Ammon's horn (tissue), 1 donor: Measurements from ENCODE around the gene CTDSPL.
A peak's percentile ranks its signal among the peaks of the same experiment; 100 is the strongest.

ENCODE experiments used
- DNase-seq: peaks from one replicate; pipeline ENCODE4 v3.0.0-alpha.2; 2016; ENCODE audit warnings: low spot score

CTDSPL gene

GRCh38 chr3:37891227-37891626 lies 29.5 kb downstream of the CTDSPL start:
- DNase-seq = no peak

- peak; percentile 47 for DNase-seq
These were observed 31.4 kb downstream of the CTDSPL start for GRCh38 chr3:37892927-37893600.

GRCh38 chr3:37896827-37897226 lies 35.1 kb downstream of the CTDSPL start:
- no peak for DNase-seq

- DNase-seq = no peak
These were observed 36.1 kb downstream of the CTDSPL start for GRCh38 chr3:37897763-37898162.

DNA sequence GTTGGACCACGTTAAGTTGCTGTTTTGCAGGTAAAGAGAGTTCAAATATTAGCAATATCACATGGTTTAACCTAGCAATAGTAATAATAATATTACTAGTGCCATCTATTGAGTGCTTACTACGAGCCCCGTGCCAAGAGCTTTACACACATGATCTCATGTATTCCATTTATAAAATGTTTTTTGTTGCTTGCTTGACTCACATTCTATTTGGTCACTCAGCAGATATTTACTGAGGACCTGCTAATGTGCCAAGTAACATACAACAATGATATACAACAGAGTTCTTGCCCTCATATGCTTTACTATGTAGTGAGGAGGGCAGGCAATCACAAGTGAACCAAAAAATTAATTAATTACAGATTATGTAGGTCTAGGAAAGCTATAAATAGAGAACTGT lies 36.7 kb downstream of the CTDSPL start:
- DNase-seq = no peak

GRCh38 chr3:37899101-37899707 lies 37.5 kb downstream of the CTDSPL start:
- no peak for DNase-seq

- no peak for DNase-seq
These were observed 38.1 kb downstream of the CTDSPL start for GRCh38 chr3:37899711-37900306.

- no peak for DNase-seq
These were observed 40.0 kb downstream of the CTDSPL start for GRCh38 chr3:37901721-37902120.

DNA sequence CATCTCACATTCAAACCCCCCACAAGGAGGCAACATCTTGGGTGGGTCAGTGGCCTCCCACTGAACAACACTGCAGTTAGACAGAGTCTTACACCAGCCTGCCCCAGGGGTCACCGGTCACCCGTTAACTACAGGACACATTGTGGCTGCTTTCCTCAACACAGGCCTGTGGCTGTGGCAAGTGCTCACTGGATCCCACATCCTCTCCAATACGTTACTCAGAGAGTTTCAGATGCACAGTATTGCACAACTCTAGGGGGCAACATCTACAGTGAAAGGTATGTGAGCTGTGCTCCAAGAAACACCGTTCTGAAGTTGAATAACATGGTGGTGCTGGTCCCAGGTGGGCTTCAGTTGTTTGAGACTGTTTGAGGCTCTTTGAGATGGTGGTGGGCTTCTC lies 41.0 kb downstream of the CTDSPL start:
- DNase-seq = no peak

DNA sequence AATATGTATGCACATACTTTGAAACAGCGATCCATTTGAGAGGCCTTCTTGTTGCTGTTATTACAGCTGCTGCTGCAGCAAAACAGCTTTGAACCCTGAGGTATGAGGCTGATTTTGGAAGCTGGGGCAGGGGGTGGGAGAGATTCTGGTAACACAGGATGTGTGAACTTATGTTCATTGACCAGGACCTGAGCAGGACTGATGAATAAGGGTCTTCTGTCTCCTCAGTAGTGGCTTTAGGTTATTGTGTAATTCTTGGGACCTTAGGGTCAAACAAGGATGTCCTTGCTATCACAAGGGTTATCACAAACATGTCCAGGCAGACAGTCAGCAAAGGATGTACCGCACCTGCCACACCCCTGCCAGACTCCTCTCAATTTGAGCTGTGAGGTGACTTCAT lies 41.6 kb downstream of the CTDSPL start:
- DNase-seq = no peak

- DNase-seq = no peak
These were observed 42.1 kb downstream of the CTDSPL start for GRCh38 chr3:37903734-37904133.

DNA sequence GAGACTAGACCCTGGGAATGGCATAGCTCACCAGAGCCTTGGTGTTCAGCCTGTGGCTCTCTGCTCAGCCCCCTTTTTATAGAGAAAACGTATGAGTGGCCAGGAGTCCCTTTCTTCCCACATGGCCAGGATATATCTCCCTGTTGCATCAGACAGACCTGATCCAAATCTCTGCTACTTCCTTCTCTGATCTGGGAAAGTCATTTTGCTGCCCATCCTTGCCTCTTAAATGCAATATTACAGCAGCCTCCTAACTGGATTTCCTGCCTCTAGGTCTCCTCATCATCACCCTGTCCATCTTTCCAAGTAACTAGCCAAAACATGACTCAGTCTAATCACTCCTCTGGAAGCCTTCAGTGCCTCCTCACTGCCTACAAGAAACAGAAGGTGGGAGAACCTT lies 42.9 kb downstream of the CTDSPL start:
- DNase-seq = no peak

- no peak for DNase-seq
These were observed 43.7 kb downstream of the CTDSPL start for GRCh38 chr3:37905346-37905745.

DNA sequence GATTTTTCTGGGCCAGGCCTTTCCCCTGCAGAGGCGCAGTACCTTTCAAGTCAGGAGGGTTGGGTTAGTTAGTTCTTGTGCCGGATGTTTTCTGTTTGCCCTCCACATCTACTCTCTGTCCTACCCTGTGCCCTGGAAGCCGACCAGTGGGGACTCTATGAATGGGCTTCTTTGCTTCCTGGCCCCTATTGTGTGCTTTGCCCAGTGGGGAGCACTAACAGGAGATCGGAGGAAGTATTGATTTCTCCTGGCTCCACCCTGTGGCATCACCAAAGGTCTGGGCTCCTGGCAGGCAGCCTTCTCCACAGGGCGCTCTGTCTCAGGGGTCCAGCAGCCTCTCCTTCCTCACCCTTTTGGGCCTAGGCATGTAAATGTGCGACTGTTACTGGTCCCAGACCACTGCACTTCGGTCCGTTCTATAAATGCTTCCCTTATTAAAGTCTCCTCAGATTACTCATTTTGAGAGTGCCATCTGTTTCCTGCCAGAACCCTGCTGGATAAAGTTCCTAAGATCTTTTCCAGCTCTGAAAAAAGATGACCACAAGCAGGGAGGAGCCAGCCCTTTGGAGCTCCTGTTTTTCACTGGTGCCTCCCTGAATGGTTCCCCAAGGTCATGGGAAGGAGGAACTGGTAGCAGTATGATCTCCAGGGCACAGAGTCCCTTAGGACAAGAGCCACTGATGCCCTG lies 44.5 kb downstream of the CTDSPL start:
- peak; percentile 36 for DNase-seq

GRCh38 chr3:37906734-37907282 lies 45.1 kb downstream of the CTDSPL start:
- DNase-seq = no peak

- no peak for DNase-seq
These were observed 45.7 kb downstream of the CTDSPL start for GRCh38 chr3:37907371-37907770.

- peak; percentile 71 for DNase-seq
These were observed 46.2 kb downstream of the CTDSPL start for GRCh38 chr3:37907906-37908305.

DNA sequence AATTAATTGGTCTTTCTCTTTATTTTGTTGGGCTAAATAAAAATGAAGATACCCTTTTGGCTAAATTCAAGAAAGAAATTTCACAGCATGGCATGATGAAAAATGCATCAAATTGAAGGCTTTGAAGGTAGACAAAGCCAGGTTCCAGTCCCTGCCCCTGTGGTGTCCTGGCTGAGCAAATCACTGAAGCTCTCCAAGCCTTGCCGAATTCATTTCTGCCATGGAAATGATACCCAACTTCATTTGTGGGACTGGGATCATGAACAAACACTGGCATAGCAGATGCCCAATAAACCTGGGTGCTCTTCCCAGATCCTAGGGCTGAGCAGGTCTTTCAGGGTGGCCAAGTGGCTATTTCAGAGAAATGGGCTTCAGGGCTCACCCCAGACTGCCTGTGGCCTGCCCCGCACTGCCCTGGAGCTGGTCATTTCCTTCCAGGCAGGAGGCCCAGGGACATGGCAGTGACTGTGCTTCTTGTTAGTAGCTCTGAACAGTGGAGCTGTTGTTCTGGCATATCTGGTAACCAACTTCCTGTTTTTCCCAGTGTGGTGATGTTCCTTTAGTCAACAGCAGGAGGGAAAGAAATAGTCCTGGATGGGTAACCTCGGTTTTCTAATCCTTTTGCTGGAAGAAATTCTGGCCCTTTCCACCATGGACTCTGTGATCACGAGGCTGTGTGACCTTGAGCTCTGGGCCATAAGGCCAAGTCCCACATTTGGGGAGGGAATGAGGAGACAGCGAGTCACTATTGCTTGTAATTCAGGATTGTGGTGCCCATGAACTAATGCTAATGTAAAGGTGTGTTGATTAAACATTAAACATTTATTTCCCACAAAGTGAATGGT lies 47.6 kb downstream of the CTDSPL start:
- no peak for DNase-seq

GRCh38 chr3:37910671-37911400 lies 49.2 kb downstream of the CTDSPL start:
- no peak for DNase-seq

DNA sequence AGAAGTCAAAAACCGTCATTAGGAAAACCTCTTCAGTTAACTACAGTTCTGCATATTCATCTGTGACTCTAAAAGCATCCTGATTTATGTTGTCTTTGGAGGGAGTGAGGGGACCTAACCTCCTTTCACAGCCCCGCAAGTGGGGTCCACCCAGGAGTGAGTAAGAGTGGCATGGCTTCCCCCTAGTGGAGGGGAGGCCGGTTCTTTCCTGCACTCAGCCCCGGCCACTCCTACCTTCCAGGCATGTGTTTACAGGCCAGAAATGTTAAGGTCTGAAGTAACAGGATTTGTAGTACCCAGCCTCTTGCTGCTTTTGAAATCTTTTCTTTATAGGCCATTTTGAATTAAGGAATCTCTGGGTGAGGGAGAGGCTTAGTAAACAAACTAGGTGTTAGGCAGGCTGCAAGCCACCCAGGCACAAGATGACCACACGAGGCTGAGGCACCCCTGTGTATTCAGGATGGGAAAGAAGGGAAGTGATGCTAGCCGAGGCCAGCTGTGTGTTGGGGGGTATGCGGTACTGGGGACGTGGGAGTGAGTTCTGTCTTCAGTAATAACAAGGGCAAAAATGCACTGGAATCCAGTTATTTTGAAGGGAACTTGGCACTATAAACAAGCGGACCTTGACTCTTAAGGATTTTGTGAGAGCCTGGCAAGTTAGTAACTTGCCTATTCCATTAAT lies 50.5 kb downstream of the CTDSPL start:
- no peak for DNase-seq

DNA sequence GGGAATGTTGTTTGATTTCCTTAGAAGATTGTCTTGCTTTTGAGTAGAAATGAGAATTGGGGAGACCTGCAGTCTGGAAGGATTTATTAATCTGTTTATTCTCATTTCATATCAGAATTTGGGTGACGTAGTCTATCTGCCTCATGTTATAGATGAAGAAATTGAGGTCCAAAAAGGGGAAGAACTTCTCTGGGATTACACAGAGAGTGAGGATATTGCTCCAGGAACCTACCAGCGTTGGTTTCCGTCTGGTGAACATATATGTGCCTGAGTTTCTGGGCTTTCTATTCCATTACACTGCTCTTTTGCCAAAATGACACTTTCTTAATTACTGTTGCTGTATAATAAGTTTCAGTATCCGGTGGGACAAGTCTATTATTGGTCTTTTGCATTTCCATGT lies 51.8 kb downstream of the CTDSPL start:
- DNase-seq = no peak
